HG03460 (cell line): Measurements from ENCODE around the gene KLHL7.
"Not testable (repeated sequence)": the region's sequence is repeated elsewhere in the genome, so short reads cannot be mapped to it uniquely, and the experiment has no call there.

Experiments used
- ATAC-seq: cut with Tn5 transposase; IDR thresholded peaks from one replicate; pipeline ENCODE4 v1.9.1; 2021; ENCODE audit not compliant: unreplicated experiment

The KLHL7 gene

GRCh38 chr7:23175938-23176337, 70.4 kb downstream of the KLHL7 start:
- ATAC-seq = no peak

- peak; percentile 93 for ATAC-seq
Observed at GRCh38 chr7:23181684-23182553, 76.3 kb downstream of the KLHL7 start, which contains the start of gene NUP42. Gene NUP42 (plus strand): TSS chr7:23182048. CDS start chr7:23182086, 38 bp downstream.

DNA sequence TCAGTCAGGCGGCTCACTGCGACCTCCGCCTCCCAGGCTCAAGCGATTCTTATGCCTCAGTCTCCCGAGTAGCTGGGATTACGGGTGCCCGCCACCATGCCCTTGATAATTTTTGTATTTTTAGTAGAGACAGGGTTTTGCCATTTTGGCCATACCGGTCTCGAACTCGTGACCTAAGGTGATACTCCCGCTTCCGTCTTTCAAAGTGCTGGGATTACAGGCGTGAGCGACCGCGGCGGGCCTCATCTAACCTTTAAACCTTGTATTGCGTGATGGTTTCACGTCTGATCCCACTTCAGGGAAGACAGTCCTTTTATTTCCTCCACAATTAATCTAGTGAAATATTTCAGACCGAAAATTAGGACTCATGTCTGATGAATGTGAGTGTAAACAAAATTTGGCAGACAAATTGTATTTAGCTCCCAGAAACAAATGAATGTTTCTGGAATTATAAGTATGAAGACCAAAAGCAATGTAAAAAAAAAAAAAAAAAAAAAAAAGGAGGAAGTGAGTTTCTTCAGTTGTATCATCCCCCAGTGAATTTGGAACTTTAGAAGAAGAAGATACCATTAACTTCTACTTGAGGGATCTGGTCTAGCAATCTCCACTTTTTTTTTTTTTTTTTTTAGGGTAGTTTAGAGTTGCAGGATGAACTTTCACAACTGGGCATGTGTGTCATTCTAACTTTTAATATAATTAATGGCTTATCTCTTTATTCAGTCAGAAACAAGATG, 77.9 kb downstream of the KLHL7 start:
- no peak for ATAC-seq

GRCh38 chr7:23184291-23184690, 78.7 kb downstream of the KLHL7 start:
- no peak for ATAC-seq

DNA sequence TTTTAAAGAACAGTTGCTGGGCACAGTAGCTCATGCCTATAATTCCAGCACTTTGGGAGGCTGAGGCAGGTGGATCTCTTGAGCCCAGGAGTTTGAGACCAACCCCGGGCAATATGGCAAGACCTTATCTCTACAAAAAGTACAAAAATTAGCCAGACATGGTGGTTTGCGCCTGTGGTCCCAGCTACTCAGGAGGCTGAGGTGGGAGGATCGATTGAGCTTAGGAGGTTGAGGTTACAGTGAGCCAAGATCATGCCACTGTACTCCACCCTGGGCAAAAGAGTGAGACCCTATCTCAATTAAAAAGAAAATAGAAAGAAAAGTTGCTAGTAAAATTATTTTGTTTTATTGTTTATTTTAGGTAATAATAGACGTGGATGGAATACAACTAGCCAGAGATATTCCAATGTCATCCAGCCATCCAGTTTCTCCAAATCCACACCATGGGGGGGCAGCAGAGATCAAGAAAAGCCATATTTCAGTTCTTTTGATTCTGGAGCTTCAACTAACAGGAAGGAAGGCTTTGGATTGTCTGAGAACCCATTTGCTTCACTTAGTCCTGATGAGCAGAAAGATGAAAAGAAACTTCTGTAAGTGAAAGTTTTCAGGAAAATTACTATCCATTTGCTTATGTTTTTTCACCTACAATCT, 79.2 kb downstream of the KLHL7 start:
- ATAC-seq = no peak

DNA sequence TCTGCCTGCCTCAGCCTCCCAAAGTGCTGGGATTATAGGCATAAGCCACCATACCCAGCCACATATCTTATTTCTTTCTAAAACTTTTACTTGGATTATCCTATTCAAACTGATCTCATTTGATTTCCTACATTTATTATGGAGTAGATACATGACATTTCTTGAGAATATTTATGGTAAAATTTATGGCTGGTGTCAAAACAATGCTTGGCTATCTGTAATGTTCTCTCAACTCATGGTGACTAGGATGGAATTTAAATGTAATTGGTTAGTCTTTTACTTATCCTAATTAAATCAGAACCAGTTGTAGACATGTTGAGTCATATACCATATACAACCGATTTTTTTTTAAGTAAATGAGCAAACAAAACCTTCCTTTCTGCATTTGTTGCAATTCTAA, 80.4 kb downstream of the KLHL7 start:
- no peak for ATAC-seq

DNA sequence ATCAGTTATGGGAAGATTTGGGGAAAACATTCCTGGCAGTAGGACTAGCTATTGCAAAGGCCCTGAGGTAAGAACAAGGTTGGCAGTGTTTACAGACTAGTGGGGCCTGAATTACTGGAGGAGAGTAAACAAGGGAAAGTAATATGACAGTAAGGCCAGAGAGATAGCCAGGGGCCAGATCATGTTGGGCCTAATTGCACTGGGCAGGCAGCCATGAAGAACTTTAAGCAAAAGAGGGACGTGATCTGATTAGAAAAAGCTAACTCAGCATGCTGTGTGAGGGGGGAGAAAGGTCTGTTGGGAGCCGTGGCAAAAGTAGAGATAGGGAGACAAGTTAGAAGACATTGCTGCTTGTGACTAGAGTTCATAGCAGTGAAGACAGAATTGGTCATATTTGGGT, 85.4 kb downstream of the KLHL7 start:
- ATAC-seq = no peak

- ATAC-seq = not testable (repeated sequence)
Observed at GRCh38 chr7:23193650-23194227, 88.2 kb downstream of the KLHL7 start.

GRCh38 chr7:23196306-23196705, 90.7 kb downstream of the KLHL7 start:
- no peak for ATAC-seq

DNA sequence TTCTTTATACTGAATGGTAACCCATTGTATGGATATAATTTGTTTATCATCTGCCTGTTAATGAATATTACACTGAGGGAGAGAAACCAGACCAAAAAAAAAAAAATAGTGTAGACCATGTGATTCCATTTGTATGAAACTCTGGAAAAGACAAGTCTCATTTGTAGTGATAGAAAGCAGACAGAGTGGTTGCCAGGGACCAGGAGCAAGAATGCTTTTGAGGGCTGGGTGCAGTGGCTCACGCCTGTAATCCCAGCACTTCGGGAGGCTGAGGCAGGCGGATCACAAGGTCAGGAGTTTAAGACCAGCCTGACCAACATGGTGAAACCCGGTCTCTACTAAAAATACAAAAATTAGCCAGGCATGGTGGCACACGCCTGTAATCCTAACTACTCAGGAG, 92.2 kb downstream of the KLHL7 start:
- ATAC-seq = not testable (repeated sequence)

DNA sequence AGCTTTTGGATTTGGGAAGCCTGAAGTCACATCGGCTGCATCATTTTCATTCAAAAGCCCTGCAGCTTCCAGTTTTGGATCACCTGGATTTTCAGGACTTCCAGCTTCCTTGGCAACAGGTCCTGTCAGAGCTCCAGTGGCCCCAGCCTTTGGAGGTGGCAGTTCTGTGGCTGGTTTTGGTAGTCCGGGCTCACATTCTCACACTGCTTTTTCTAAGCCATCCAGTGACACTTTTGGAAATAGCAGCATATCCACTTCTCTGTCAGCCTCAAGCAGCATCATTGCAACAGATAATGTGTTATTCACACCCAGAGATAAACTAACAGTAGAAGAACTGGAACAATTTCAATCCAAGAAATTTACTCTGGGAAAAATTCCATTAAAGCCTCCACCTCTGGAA, 94.7 kb downstream of the KLHL7 start:
- ATAC-seq = no peak

GRCh38 chr7:23204241-23204640, 98.7 kb downstream of the KLHL7 start:
- no peak for ATAC-seq

DNA sequence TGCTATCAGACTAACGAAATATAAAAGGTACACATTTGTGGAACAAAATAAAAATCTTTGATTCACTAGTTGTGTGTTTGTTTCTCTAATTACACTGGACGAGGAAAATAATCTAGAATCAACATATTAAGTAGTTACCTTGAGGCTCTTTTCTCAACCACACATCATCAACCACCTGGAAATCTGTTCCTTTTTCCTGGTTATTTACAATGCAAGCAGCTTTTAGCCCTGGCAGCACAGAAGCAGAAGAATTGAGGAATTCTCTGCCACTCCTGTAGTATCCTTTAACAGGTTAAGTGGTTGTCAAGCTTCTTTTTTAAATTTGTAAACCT, 100.0 kb downstream of the KLHL7 start:
- no peak for ATAC-seq

DNA sequence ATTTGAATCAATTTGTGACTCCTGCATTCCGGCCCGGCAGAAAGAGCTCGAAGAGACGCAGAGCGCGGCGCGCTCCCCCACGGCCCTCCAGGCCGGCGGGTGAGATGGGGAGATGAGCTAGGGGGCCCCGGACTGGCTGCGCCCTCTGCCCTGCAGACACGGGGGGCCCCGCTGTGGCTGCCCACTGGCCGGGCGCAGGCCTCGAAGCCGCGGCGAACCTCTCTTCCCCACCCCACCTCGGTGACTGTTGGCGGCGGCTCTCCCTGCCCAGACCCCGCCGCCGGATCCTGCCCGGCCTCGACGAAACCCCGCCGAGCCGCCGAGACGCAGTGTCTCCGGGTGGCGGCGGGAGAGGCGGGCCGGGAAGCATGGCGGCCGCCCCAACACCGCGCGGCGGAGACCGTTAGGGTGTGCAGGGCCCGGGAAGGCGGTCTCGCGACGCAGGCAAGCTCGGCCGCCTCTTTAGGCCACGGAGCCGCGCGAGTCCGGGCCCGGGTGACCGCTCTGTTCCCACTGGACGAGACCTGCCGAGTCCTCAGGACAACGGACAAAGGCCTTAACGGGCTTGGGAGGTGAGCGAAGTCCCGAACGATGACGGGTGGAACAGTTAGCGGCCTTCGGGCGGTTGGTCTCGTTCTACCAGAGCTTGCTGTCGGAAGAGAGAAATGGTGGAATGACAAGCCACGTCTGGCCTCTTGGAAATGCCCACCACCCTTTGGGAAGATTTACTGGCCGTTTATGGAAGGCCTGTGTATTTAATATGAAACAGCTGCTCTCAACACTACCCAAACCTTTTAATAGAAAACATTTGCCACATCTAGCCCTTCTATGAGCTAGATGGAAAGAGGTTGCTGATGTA, 100.6 kb downstream of the KLHL7 start:
- ATAC-seq = no peak

DNA sequence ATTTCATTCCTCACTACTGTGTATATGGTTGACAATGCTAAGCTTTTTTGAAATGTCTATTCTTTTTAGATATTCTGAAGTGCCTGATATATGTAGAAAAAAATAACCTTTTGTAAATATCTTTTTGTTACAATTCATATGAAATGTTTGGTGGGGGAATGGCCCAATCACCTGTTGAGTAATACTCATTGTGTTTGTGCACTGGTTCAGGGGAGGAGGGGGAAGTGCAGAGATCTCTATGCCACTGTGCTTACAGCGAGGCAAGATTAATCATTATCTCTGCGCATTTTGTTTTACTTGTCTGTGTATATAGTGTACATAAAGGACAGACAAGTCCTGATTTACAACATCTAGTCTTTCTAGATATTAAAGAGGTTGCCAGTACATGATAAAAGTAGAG, 101.4 kb downstream of the KLHL7 start:
- no peak for ATAC-seq

GRCh38 chr7:23207884-23208283, 102.3 kb downstream of the KLHL7 start:
- no peak for ATAC-seq

GRCh38 chr7:23208316-23208715, 102.7 kb downstream of the KLHL7 start:
- ATAC-seq = no peak

DNA sequence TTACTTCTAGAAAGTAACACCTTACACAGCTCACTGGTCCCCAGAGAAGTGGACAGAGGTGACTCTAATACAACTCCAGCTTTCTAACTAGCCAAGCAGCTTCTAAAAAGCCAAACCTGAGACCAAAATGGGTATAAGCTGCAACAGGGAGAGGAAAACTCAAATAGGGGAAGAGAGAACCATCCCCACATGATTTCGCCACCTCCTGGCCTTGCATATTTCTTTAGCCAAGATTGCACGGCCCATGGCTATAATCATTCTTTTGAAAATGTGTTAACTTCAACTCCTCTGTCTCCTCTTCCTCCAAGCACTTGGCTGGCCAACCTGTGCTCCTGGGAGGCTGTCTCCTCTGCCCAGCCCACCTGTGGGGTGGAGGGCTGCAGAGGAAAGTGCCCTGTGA, 104.9 kb downstream of the KLHL7 start:
- ATAC-seq = no peak

- no peak for ATAC-seq
Observed at GRCh38 chr7:23211589-23211988, 106.0 kb downstream of the KLHL7 start.

DNA sequence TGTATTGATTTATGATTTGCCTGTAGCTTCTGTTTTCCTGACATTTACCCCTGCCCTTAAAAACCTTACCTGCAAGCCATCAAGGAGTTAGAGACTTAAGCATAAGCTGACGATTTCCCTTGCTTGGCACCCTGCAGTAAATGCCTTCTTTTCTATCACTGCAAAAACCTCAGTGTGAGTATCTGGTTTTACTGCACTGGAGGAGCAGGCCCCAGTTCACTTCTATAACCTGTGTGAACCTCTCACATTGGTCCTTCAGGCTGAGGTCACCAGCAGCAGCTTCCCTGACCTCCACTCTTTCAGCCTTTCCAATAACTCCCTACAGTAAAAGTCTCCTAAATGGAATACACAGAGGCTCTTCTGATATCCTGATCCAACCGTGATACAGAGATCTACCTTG, 106.8 kb downstream of the KLHL7 start:
- no peak for ATAC-seq

GRCh38 chr7:23212841-23213240, 107.3 kb downstream of the KLHL7 start:
- ATAC-seq = no peak
